Fibroblast of lung (primary cell): ENCODE data around the gene KLHL17. TPM values are rescaled to one million over a fixed set of nuclear protein-coding genes. Genes with fewer than 3 reads are reported as not detected.

Source experiments
- DNase-seq, 2 donors: peaks; one replicate each; pipeline versions ENCODE4 v3.0.0 to v3.0.0-alpha.2; 2010; ENCODE audit warnings: low read depth in 2 of 2
- H2AFZ ChIP-seq: 2 replicates; pipeline ENCODE4 v1.5.1; 2012; ENCODE audit warnings: low read length, control low read depth, inconsistent platforms
- H3K27ac ChIP-seq: 2 replicates; pipeline ENCODE4 v1.5.1; 2011; ENCODE audit warnings: low read length, control low read depth; ENCODE audit not compliant: insufficient read depth
- H3K27me3 ChIP-seq: 2 replicates; pipeline ENCODE4 v1.5.1; 2011; ENCODE audit warnings: mild to moderate bottlenecking, low read length; ENCODE audit not compliant: control insufficient read depth, insufficient read depth
- H3K36me3 ChIP-seq: 2 replicates; pipeline ENCODE4 v1.5.1; 2011; ENCODE audit warnings: low read length; ENCODE audit not compliant: control insufficient read depth, insufficient read depth
- H3K4me1 ChIP-seq: 2 replicates; pipeline ENCODE4 v1.5.1; 2011; ENCODE audit warnings: low read length; ENCODE audit not compliant: control insufficient read depth, insufficient read depth; ENCODE audit errors: extremely low read depth
- H3K4me2 ChIP-seq: 2 replicates; pipeline ENCODE4 v1.5.1; 2011; ENCODE audit warnings: low read length, control low read depth; ENCODE audit not compliant: insufficient read depth; ENCODE audit errors: extremely low read depth
- H3K4me3 ChIP-seq, 4 experiments: fragments of 200-600 bp in 1 of 4; sonication (generic) in 1 of 4; replicated peaks in 1 of 4; 2 replicates each; pipeline ENCODE4 v1.5.1; 2011 to 2016; ENCODE audit warnings: low read length in 4 of 4, low read depth in 3 of 4, mild to moderate bottlenecking in 3 of 4, control low read depth in 2 of 4, inconsistent platforms in 1 of 4, mixed read lengths in 1 of 4; ENCODE audit not compliant: insufficient read depth in 1 of 4; ENCODE audit errors: control extremely low read depth in 1 of 4
- H3K79me2 ChIP-seq: 2 replicates; pipeline ENCODE4 v1.5.1; 2012; ENCODE audit warnings: mild to moderate bottlenecking, low read length, inconsistent platforms; ENCODE audit not compliant: control insufficient read depth, insufficient read depth
- H3K9ac ChIP-seq: 2 replicates; pipeline ENCODE4 v1.5.1; 2011; ENCODE audit warnings: mild to moderate bottlenecking, low read length, control low read depth; ENCODE audit not compliant: insufficient read depth
- H3K9me3 ChIP-seq: 2 replicates; pipeline ENCODE4 v1.5.1; 2012; ENCODE audit warnings: low read depth, low read length; ENCODE audit not compliant: control insufficient read depth, insufficient read depth
- H4K20me1 ChIP-seq: 2 replicates; pipeline ENCODE4 v1.5.1; 2011; ENCODE audit warnings: low read length; ENCODE audit not compliant: control insufficient read depth, insufficient read depth; ENCODE audit errors: extremely low read depth
- EZH2 ChIP-seq: IDR thresholded peaks from 2 replicates; pipeline ENCODE4 v1.5.1; 2012; ENCODE audit warnings: low read length, control low read depth, mild to moderate bottlenecking; ENCODE audit errors: missing control alignments
- polyA plus RNA-seq, 2 donors: library from polyadenylated mRNA; depleted of rRNA in 1 of 2; stranded (reverse) in 1 of 2; unstranded in 1 of 2; fragments of >200 nt; gene quantifications; 2 replicates each; pipeline ENCODE4 v1.2.1, GENCODE V29; 2011 to 2012; ENCODE audit warnings: missing spikeins in 1 of 2
- total RNA-seq: library from RNA; depleted of rRNA; stranded (reverse); fragments of >200 nt; gene quantifications from 2 replicates; pipeline ENCODE4 v1.2.1, GENCODE V29; 2014
- TF ChIP-seq, protein P1 (sequence below), 2 donors: IDR thresholded peaks in 1 of 2; conservative IDR thresholded peaks in 1 of 2; 1 replicate in 1 of 2; 2 replicates in 1 of 2; pipeline ENCODE4 v1.5.1; 2011 to 2012; ENCODE audit warnings: low read length in 2 of 2, control low read depth in 1 of 2, inconsistent platforms in 1 of 2, low read depth in 1 of 2, mild to moderate bottlenecking in 1 of 2

Gene KLHL17
- total and polyA plus RNA-seq, 2 donors (not counting 1 experiment from before 2014, with no cell fraction given): 4.7 to 7.4 TPM

GRCh38 chr1:1003618-1004419 lies 43.4 kb downstream of the KLHL17 start:
- H3K27me3 ChIP-seq: peaks cover 7% of the 10 kb centered on the region
- DNase-seq: no peak
- no peak overlapping the region for H3K4me2 ChIP-seq

DNA sequence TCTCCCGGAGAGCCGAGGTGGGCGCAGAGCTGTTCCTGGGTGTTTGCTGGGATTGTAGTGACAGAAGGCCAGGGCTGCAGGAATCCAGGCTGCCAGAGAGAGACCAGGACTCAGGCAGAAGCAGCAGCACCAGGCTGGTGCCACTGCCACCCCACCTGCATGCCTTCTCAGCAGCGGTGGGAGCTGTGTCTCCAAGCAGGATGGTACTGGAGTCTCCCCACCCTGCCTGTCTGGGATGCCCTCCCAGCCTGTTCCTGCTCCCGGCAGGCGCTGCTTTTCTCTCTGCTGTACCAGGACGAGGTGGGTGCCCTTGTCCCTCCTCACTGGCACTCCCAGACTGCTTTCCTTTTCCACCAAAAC lies 44.0 kb downstream of the KLHL17 start:
- Histone ChIP-seq H3K4me3 (no peak overlapping the region), H3K9me3 (no peaks in the 10 kb centered on the region), H3K79me2 (no peaks in the 10 kb centered on the region), H3K4me1 (peaks cover 2% of the 10 kb centered on the region), H3K27me3 (peaks cover 3% of the 10 kb centered on the region), H3K27ac (no peak overlapping the region), H2AFZ (no peak overlapping the region), H4K20me1 (no peaks in the 10 kb centered on the region), H3K9ac (no peak overlapping the region), H3K4me2 (no peak overlapping the region), H3K36me3 (no peaks in the 10 kb centered on the region)
- DNase-seq: no peak
- TF ChIP-seq, protein P1, sequence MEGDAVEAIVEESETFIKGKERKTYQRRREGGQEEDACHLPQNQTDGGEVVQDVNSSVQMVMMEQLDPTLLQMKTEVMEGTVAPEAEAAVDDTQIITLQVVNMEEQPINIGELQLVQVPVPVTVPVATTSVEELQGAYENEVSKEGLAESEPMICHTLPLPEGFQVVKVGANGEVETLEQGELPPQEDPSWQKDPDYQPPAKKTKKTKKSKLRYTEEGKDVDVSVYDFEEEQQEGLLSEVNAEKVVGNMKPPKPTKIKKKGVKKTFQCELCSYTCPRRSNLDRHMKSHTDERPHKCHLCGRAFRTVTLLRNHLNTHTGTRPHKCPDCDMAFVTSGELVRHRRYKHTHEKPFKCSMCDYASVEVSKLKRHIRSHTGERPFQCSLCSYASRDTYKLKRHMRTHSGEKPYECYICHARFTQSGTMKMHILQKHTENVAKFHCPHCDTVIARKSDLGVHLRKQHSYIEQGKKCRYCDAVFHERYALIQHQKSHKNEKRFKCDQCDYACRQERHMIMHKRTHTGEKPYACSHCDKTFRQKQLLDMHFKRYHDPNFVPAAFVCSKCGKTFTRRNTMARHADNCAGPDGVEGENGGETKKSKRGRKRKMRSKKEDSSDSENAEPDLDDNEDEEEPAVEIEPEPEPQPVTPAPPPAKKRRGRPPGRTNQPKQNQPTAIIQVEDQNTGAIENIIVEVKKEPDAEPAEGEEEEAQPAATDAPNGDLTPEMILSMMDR (conservative IDR thresholded peaks at IDR 0.05 in 1 of 2, IDR thresholded peaks at IDR 0.05 in 1 of 2; ENCODE audit: low read depth in 1 of 2, low read length in 2 of 2): no peak
- no peak for TF ChIP-seq EZH2

More at GRCh38 chr1:1003618-1004419, 43.4 kb downstream of the KLHL17 start:
- TF ChIP-seq EZH2: no peak
- TF ChIP-seq, protein P1 (conservative IDR thresholded peaks at IDR 0.05 in 1 of 2, IDR thresholded peaks at IDR 0.05 in 1 of 2; ENCODE audit: low read depth in 1 of 2, low read length in 2 of 2): no peak
- Histone ChIP-seq H2AFZ (no peak overlapping the region), H3K9me3 (no peaks in the 10 kb centered on the region), H3K27ac (no peak overlapping the region), H3K4me1 (peaks cover 2% of the 10 kb centered on the region), H3K79me2 (no peaks in the 10 kb centered on the region), H3K4me3 (no peak overlapping the region), H3K9ac (no peak overlapping the region), H3K36me3 (no peaks in the 10 kb centered on the region), H4K20me1 (no peaks in the 10 kb centered on the region)

DNA sequence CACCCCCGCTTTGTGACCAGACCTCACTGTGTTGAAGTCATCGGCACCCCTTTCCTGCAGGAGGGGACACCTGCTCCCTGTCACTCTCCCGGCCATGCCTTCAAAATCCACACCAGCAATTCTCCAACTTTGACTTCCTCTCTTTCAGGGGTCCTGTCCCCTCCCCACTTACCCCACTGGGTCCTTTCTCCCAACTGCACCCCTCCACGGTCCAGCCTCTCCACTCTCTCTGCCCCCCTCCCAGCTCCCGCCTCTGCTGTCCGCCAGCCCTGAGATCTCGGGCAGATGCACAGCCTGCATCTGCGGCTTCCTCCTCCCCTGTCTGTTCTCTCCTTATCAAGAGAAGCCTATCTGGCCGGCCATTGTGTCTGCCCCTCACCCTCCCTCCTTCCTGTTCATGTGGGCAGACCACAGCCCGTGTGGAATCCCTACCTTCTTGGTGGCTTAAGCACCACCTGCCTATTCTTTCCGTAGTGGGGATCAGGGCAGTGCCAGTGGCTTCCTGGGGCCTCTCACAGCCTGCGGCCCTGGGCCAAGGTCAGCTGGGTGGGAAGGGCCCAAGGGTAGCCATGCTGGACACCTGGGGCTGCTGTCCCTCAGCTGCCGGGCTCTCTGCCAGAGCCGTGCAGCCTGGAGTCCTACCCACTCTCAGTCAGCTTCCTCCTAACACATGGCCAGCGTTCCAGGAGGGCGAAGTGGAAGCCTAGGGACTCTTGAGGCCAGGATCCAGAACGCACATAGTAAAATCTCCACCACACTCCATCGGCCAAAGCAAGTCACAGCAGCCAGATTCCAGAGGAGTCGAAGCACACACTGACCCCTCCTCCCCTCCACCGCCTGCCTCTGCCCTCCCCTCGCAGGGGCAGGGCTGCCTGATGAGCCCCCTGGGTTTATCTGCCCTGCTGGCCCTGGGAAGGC lies 44.7 kb downstream of the KLHL17 start:
- Histone ChIP-seq H4K20me1 (no peaks in the 10 kb centered on the region), H3K9me3 (no peaks in the 10 kb centered on the region), H3K36me3 (no peaks in the 10 kb centered on the region), H3K4me3 (no peak overlapping the region), H3K4me2 (no peak overlapping the region), H2AFZ (no peak overlapping the region), H3K9ac (no peak overlapping the region), H3K27ac (no peak overlapping the region), H3K4me1 (peaks cover 2% of the 10 kb centered on the region), H3K27me3 (no peaks in the 10 kb centered on the region), H3K79me2 (no peaks in the 10 kb centered on the region)
- DNase-seq: peak; percentile 28 to 53
- TF ChIP-seq, protein P1 (conservative IDR thresholded peaks at IDR 0.05 in 1 of 2, IDR thresholded peaks at IDR 0.05 in 1 of 2; ENCODE audit: low read depth in 1 of 2, low read length in 2 of 2): no peak
- TF ChIP-seq EZH2: no peak
